Hepatocyte (in vitro differentiated cells): ENCODE measurements around the gene FBXL7. TPM values are rescaled to one million over a fixed set of nuclear protein-coding genes. Genes with fewer than 3 reads are reported as not detected.

Source experiments
- DNase-seq: peaks from one replicate; pipeline ENCODE4 v3.0.0-alpha.2; 2016; ENCODE audit warnings: low spot score
- H2AFZ ChIP-seq: fragments of 200-600 bp; sonication (generic); 2 replicates; pipeline ENCODE4 v1.6.0; 2016; ENCODE audit warnings: antibody characterized with exemption, mild to moderate bottlenecking
- H3K27ac ChIP-seq: fragments of 200-600 bp; sonication (generic); 2 replicates; pipeline ENCODE4 v1.5.1; 2016; ENCODE audit warnings: mild to moderate bottlenecking
- H3K27me3 ChIP-seq: fragments of 200-600 bp; sonication (generic); 2 replicates; pipeline ENCODE4 v1.6.1; 2016
- H3K36me3 ChIP-seq: fragments of 200-600 bp; sonication (generic); replicated peaks from 2 replicates; pipeline ENCODE4 v1.5.1; 2016; ENCODE audit warnings: low read depth; ENCODE audit not compliant: insufficient read depth
- H3K4me1 ChIP-seq: fragments of 200-600 bp; sonication (generic); 2 replicates; pipeline ENCODE4 v1.5.1; 2016; ENCODE audit warnings: mild to moderate bottlenecking, moderate library complexity; ENCODE audit not compliant: insufficient read depth
- H3K4me2 ChIP-seq: fragments of 200-600 bp; sonication (generic); 2 replicates; pipeline ENCODE4 v1.6.0; 2016
- H3K4me3 ChIP-seq: fragments of 200-600 bp; sonication (generic); 2 replicates; pipeline ENCODE4 v1.5.1; 2016; ENCODE audit warnings: mild to moderate bottlenecking
- H3K79me2 ChIP-seq: fragments of 200-600 bp; sonication (generic); 2 replicates; pipeline ENCODE4 v1.6.0; 2017; ENCODE audit warnings: mild to moderate bottlenecking
- H3K9me2 ChIP-seq: fragments of 200-600 bp; sonication (generic); replicated peaks from 2 replicates; pipeline ENCODE4 v1.6.0; 2017; ENCODE audit warnings: mild to moderate bottlenecking; ENCODE audit not compliant: insufficient read depth
- H3K9me3 ChIP-seq: fragments of 200-600 bp; sonication (generic); 2 replicates; pipeline ENCODE4 v1.5.1; 2016; ENCODE audit warnings: low read depth, mild to moderate bottlenecking
- H4K20me1 ChIP-seq: fragments of 200-600 bp; sonication (generic); 2 replicates; pipeline ENCODE4 v1.6.0; 2016; ENCODE audit warnings: mild to moderate bottlenecking; ENCODE audit not compliant: insufficient read depth, poor library complexity, severe bottlenecking
- CTCF ChIP-seq: fragments of 200-600 bp; sonication (generic); IDR thresholded peaks from 2 replicates; pipeline ENCODE4 v1.5.1; 2016; ENCODE audit warnings: antibody characterized with exemption, mild to moderate bottlenecking; ENCODE audit not compliant: poor library complexity
- EZH2 ChIP-seq: fragments of 200-600 bp; sonication (generic); IDR thresholded peaks from 2 replicates; pipeline ENCODE4 v1.6.1; 2016; ENCODE audit warnings: antibody characterized with exemption, mild to moderate bottlenecking, borderline replicate concordance
- EZH2phosphoT487 ChIP-seq: fragments of 200-600 bp; sonication (generic); IDR thresholded peaks from one replicate; pipeline ENCODE4 v1.6.1; 2018; ENCODE audit warnings: antibody characterized with exemption, mild to moderate bottlenecking, low read depth, moderate library complexity; ENCODE audit not compliant: unreplicated experiment, severe bottlenecking
- WGBS: methylation state at CpG from one replicate; pipeline ENCODE4 v1.1.6; 2016; ENCODE audit warnings: low lambda C conversion rate; ENCODE audit errors: missing lambda C conversion rate; 5-methylcytosine and 5-hydroxymethylcytosine counted together
- polyA plus RNA-seq: library from polyadenylated mRNA; unstranded; fragments of >200 nt; fragmentation: Nextera tagmentation; extraction: Ambion mirVana; gene quantifications from 2 replicates; pipeline ENCODE4 v1.2.1, GENCODE V29; 2016
- total RNA-seq: library from RNA; depleted of rRNA; stranded (reverse); fragments of >200 nt; gene quantifications from 2 replicates; pipeline ENCODE4 v1.2.3, GENCODE V29; 2014

FBXL7 gene
- total and polyA plus RNA-seq, 2 experiments from 2014 or later, result 8.4 to 10.3 TPM

DNA sequence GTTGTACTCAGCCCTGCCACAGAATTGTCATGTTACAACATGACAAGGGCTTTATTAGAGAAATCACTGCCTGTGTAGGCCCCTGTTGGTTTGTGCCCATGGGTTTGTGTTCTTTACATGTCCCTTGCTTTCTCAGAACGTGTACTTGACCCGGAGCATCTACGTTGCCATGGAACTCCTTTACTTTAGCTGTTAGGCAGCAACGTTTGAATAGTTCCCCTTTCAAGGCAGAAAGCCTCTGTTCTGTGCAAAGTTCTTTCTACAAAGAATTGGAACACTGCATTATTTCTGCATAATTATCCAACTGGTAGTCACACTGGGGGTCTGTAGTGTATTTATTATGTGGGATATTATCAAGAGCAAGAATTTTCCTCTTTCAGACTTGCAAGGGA, 51.1 kb downstream of the FBXL7 start:
- H3K4me1 ChIP-seq, result no peaks in the 10 kb centered on the region
- H3K4me2 ChIP-seq, result no peak overlapping the region
- peaks cover 5% of the 10 kb centered on the region for H4K20me1 ChIP-seq
- no peaks in the 10 kb centered on the region for H3K9me2 ChIP-seq
- 76% methylated on average over 4 of the region's 4 CpGs for WGBS
- H3K79me2 ChIP-seq, result peaks cover 5% of the 10 kb centered on the region
- H3K27me3 ChIP-seq, result no peaks in the 10 kb centered on the region
- no peak for TF ChIP-seq EZH2
- no peak for TF ChIP-seq CTCF
- TF ChIP-seq EZH2phosphoT487, result no peak
- H3K36me3 ChIP-seq, result no peaks in the 10 kb centered on the region
- no peak overlapping the region for H3K27ac ChIP-seq
- DNase-seq, result no peak
- no peaks in the 10 kb centered on the region for H3K9me3 ChIP-seq
- no peak overlapping the region for H3K4me3 ChIP-seq
- no peak overlapping the region for H2AFZ ChIP-seq

GRCh38 chr5:15554542-15554941, 54.6 kb downstream of the FBXL7 start:
- DNase-seq, result no peak
- Histone ChIP-seq H3K27me3 (no peaks in the 10 kb centered on the region), H4K20me1 (peaks cover 5% of the 10 kb centered on the region), H3K4me3 (no peak overlapping the region), H3K4me2 (no peak overlapping the region), H3K4me1 (no peaks in the 10 kb centered on the region), H3K36me3 (no peaks in the 10 kb centered on the region), H3K27ac (no peak overlapping the region), H3K79me2 (peaks cover 5% of the 10 kb centered on the region), H3K9me2 (no peaks in the 10 kb centered on the region), H2AFZ (no peak overlapping the region), H3K9me3 (no peaks in the 10 kb centered on the region)
- TF ChIP-seq CTCF (no peak), EZH2phosphoT487 (no peak), EZH2 (no peak)
- 58% methylated on average over 1 of the region's 1 CpG for WGBS

GRCh38 chr5:15555176-15555575, 55.2 kb downstream of the FBXL7 start:
- no peak for TF ChIP-seq CTCF
- TF ChIP-seq EZH2phosphoT487, result no peak
- TF ChIP-seq EZH2, result no peak
- no peak overlapping the region for H2AFZ ChIP-seq
- H3K9me2 ChIP-seq, result no peaks in the 10 kb centered on the region
- H3K4me1 ChIP-seq, result no peaks in the 10 kb centered on the region
- WGBS, result 90% methylated on average over 5 of the region's 5 CpGs
- H3K27me3 ChIP-seq, result no peaks in the 10 kb centered on the region
- peaks cover 5% of the 10 kb centered on the region for H3K79me2 ChIP-seq
- H3K4me2 ChIP-seq, result no peak overlapping the region
- DNase-seq, result no peak
- H4K20me1 ChIP-seq, result peaks cover 5% of the 10 kb centered on the region
- H3K36me3 ChIP-seq, result no peaks in the 10 kb centered on the region
- H3K27ac ChIP-seq, result no peak overlapping the region
- H3K4me3 ChIP-seq, result no peak overlapping the region
- H3K9me3 ChIP-seq, result no peaks in the 10 kb centered on the region

DNA sequence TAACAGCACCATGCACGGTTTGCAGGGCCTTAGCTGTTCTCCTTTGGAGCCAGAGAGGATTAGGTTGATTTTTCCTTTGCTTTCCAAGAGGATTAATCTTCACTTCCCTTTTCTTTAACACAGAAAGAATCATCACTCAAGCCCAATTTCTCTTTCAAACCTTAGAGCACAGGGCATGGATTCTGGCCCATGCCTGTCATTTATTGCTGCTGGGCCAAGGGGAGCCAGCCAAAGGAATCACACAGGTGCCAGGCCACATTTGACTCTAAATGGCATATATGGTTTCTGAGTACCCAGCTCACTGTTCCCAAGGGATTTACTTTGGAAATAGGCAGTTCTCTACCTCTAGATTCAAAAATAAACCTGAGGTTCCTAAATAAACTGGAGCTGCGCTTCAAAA, 58.3 kb downstream of the FBXL7 start:
- no peak overlapping the region for H3K27ac ChIP-seq
- no peaks in the 10 kb centered on the region for H4K20me1 ChIP-seq
- no peaks in the 10 kb centered on the region for H3K9me2 ChIP-seq
- TF ChIP-seq CTCF (no peak), EZH2 (no peak), EZH2phosphoT487 (no peak)
- WGBS, result 80% methylated on average over 2 of the region's 2 CpGs
- no peaks in the 10 kb centered on the region for H3K27me3 ChIP-seq
- H3K79me2 ChIP-seq, result no peaks in the 10 kb centered on the region
- no peaks in the 10 kb centered on the region for H3K36me3 ChIP-seq
- H3K9me3 ChIP-seq, result no peaks in the 10 kb centered on the region
- no peaks in the 10 kb centered on the region for H3K4me1 ChIP-seq
- H2AFZ ChIP-seq, result no peak overlapping the region
- DNase-seq, result no peak
- H3K4me2 ChIP-seq, result no peak overlapping the region
- H3K4me3 ChIP-seq, result no peak overlapping the region
